ENCODE data around the gene GPR37. TPM values are rescaled to one million over a fixed set of nuclear protein-coding genes. Genes with fewer than 3 reads are reported as not detected.

GPR37 gene
- total RNA-seq, 2 experiments from 2014 or later = not detected

DNA sequence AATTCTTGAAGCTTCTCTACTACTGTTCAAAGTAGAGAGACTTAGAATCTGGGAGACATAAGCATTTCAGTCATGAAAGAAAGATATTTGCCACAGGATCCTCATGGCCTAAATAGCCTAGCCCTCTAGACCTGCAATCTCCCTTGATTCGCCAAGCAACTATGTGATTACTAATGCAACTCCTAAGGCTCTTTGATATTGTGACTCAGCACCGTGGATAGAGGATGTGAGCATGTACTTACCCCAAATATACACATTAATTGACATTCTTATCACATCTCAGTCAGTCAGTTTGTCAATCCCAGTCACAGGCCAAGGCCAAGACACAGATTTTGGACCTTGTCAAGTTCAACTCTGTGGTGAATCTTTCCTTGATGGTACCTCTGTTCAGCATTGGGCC is 42.6 kb downstream of the GPR37 start:
- no peak overlapping the region for H3K4me3 Mint-ChIP-seq

DNA sequence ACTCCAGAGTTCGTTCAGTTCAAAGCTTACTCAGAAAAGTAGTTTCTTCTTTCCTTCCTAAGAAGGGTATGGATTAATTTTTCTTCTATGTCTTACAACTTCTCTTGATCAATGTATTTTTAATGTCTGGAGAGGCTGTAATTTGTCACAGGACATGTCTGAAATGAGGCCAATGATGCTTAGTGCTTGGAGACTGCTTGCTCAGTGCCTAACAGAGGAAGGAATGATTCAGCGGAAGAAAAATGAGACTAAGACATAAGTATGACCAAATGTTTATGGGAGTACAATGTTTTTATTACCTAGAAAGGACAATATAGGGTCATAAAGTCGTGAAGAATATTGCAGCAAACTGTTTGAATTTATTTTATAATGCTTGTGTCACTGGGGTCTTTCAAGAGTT is 43.3 kb downstream of the GPR37 start:
- DNase-seq (no peak), ATAC-seq (no peak)
- Mint-ChIP-seq H3K27me3 (no peaks in the 10 kb centered on the region), H3K4me3 (no peak overlapping the region), H3K9me3 (no peaks in the 10 kb centered on the region), H3K36me3 (ENCODE audit: low read depth) (no peaks in the 10 kb centered on the region), H3K27ac (no peak overlapping the region), H3K4me1 (ENCODE audit: low read depth) (no peaks in the 10 kb centered on the region)
- intact Hi-C loops (cut with micrococcal nuclease) = no loop called here
- ChIA-PET CTCF (no interaction called here), POLR2A (no interaction called here)
- TF ChIP-seq CTCF (IDR thresholded peaks at IDR 0.05) = no peak

More for the DNA sequence above, 42.6 kb downstream of the GPR37 start:
- CTCF ChIA-PET = no interaction called here
- DNase-seq (no peak), ATAC-seq (no peak)
- Mint-ChIP-seq H3K36me3 (ENCODE audit: low read depth) (no peaks in the 10 kb centered on the region), H3K4me1 (ENCODE audit: low read depth) (no peaks in the 10 kb centered on the region), H3K27me3 (no peaks in the 10 kb centered on the region), H3K9me3 (no peaks in the 10 kb centered on the region), H3K27ac (no peak overlapping the region)
- POLR2A ChIA-PET = no interaction called here
- no peak for TF ChIP-seq CTCF (IDR thresholded peaks at IDR 0.05)
- intact Hi-C loops (cut with micrococcal nuclease) = no loop called here

- Mint-ChIP-seq H3K27me3 (no peaks in the 10 kb centered on the region), H3K4me3 (no peak overlapping the region), H3K27ac (no peak overlapping the region), H3K9me3 (peaks cover 3% of the 10 kb centered on the region), H3K36me3 (ENCODE audit: low read depth) (no peaks in the 10 kb centered on the region), H3K4me1 (ENCODE audit: low read depth) (no peaks in the 10 kb centered on the region)
- intact Hi-C loops (cut with micrococcal nuclease) = no loop called here
- ATAC-seq = no peak
- ChIA-PET CTCF (no interaction called here), POLR2A (no interaction called here)
- DNase-seq = no peak
- no peak for TF ChIP-seq CTCF (IDR thresholded peaks at IDR 0.05)
These were observed 45.4 kb downstream of the GPR37 start for GRCh38 chr7:124720195-124720594.

- TF ChIP-seq CTCF (IDR thresholded peaks at IDR 0.05) = no peak
- H3K36me3 Mint-ChIP-seq (ENCODE audit: low read depth) = no peaks in the 10 kb centered on the region
- POLR2A ChIA-PET = no interaction called here
- CTCF ChIA-PET = no interaction called here
- H3K4me3 Mint-ChIP-seq = no peak overlapping the region
- no peaks in the 10 kb centered on the region for H3K27me3 Mint-ChIP-seq
- ATAC-seq (no peak), DNase-seq (no peak)
- peaks cover 3% of the 10 kb centered on the region for H3K9me3 Mint-ChIP-seq
- H3K4me1 Mint-ChIP-seq (ENCODE audit: low read depth) = no peaks in the 10 kb centered on the region
- H3K27ac Mint-ChIP-seq = no peak overlapping the region
- intact Hi-C loops (cut with micrococcal nuclease) = no loop called here
These were observed 47.4 kb downstream of the GPR37 start for GRCh38 chr7:124718032-124718766.

DNA sequence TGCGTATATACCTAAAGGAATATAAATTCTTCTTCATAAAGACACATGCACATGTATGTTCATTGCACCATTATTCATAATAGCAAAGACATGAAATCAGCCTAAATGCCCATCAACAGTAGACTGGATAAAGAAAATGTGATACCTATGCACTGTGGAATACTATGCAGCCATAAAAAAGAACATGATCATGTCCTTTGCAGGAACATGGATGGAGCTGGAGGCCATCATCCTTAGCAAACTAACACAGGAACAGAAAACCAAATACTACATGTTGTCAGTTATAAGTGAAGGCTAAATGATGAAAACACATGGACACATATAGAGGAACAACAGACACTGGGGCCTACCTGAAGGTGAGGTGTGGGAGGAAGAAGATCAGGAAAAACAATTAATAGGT is 48.7 kb downstream of the GPR37 start:
- peaks cover 3% of the 10 kb centered on the region for H3K9me3 Mint-ChIP-seq
- no peaks in the 10 kb centered on the region for H3K36me3 Mint-ChIP-seq (ENCODE audit: low read depth)
- CTCF ChIA-PET = no interaction called here
- no peak overlapping the region for H3K4me3 Mint-ChIP-seq
- no peaks in the 10 kb centered on the region for H3K4me1 Mint-ChIP-seq (ENCODE audit: low read depth)
- DNase-seq (no peak), ATAC-seq (no peak)
- POLR2A ChIA-PET = no interaction called here
- H3K27me3 Mint-ChIP-seq = no peaks in the 10 kb centered on the region
- H3K27ac Mint-ChIP-seq = no peak overlapping the region
- TF ChIP-seq CTCF (IDR thresholded peaks at IDR 0.05) = no peak
- intact Hi-C loops (cut with micrococcal nuclease) = no loop called here

All from activated CD8-positive, alpha-beta T cell treated with anti-CD3 and anti-CD28 coated beads for 36 hours (primary cell).